Measurements from ENCODE around the gene CELSR2.

DNA sequence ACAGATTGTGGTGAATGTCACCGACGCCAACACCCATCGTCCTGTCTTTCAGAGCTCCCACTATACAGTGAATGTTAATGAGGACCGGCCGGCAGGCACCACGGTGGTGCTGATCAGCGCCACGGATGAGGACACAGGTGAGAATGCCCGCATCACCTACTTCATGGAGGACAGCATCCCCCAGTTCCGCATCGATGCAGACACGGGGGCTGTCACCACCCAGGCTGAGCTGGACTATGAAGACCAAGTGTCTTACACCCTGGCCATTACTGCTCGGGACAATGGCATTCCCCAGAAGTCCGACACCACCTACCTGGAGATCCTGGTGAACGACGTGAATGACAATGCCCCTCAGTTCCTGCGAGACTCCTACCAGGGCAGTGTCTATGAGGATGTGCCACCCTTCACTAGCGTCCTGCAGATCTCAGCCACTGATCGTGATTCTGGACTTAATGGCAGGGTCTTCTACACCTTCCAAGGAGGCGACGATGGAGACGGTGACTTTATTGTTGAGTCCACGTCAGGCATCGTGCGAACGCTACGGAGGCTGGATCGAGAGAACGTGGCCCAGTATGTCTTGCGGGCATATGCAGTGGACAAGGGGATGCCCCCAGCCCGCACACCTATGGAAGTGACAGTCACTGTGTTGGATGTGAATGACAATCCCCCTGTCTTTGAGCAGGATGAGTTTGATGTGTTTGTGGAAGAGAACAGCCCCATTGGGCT lies 3.0 kb downstream of the CELSR2 start:
- TF ChIP-seq POLR2A (IDR thresholded peaks at IDR 0.05), result no peak
- TF ChIP-seq, protein P1, sequence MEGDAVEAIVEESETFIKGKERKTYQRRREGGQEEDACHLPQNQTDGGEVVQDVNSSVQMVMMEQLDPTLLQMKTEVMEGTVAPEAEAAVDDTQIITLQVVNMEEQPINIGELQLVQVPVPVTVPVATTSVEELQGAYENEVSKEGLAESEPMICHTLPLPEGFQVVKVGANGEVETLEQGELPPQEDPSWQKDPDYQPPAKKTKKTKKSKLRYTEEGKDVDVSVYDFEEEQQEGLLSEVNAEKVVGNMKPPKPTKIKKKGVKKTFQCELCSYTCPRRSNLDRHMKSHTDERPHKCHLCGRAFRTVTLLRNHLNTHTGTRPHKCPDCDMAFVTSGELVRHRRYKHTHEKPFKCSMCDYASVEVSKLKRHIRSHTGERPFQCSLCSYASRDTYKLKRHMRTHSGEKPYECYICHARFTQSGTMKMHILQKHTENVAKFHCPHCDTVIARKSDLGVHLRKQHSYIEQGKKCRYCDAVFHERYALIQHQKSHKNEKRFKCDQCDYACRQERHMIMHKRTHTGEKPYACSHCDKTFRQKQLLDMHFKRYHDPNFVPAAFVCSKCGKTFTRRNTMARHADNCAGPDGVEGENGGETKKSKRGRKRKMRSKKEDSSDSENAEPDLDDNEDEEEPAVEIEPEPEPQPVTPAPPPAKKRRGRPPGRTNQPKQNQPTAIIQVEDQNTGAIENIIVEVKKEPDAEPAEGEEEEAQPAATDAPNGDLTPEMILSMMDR (IDR thresholded peaks at IDR 0.05), result no peak

All from esophagus squamous epithelium (tissue), 4 donors.